WTC11 (cell line): ENCODE results near the gene AFF3. TPM values are rescaled to one million over a fixed set of nuclear protein-coding genes. Genes with fewer than 3 reads are reported as not detected.

ENCODE experiments used
- ATAC-seq: fragments of 200-7000 bp; cut with Tn5 transposase; 2 replicates; pipeline ENCODE4 v1.10.0; 2021; ENCODE audit warnings: mild to moderate bottlenecking, moderate library complexity
- CTCF ChIA-PET: fragments of 300-600 bp; sonication (Branson Sonifier 250); formaldehyde crosslinking; loops from one replicate; lab custom pipeline; 2021; ENCODE audit warnings: antibody characterized with exemption; lab: Charles Lee
- POLR2A ChIA-PET: fragments of 350-600 bp; sonication (Branson Sonifier 250); formaldehyde crosslinking; loops from one replicate; lab custom pipeline; 2021; ENCODE audit warnings: antibody characterized with exemption; lab: Charles Lee
- DNase-seq: peaks from one replicate; pipeline ENCODE4 v3.0.0; 2021; ENCODE audit warnings: low spot score
- H3K27ac Mint-ChIP-seq: 2 replicates; pipeline ENCODE4 v1.8.0; 2021; ENCODE audit warnings: mixed read lengths
- H3K27me3 Mint-ChIP-seq: 2 replicates; pipeline ENCODE4 v1.8.0; 2021; ENCODE audit warnings: low read depth, mild to moderate bottlenecking, moderate library complexity, mixed read lengths
- H3K36me3 Mint-ChIP-seq: 2 replicates; pipeline ENCODE4 v1.8.0; 2021; ENCODE audit warnings: mixed read lengths
- H3K4me1 Mint-ChIP-seq: 2 replicates; pipeline ENCODE4 v1.8.0; 2022; ENCODE audit warnings: mixed read lengths
- H3K4me3 Mint-ChIP-seq: 2 replicates; pipeline ENCODE4 v1.8.0; 2021; ENCODE audit warnings: mild to moderate bottlenecking, moderate library complexity, mixed read lengths
- H3K9me3 Mint-ChIP-seq: 2 replicates; pipeline ENCODE4 v1.8.0; 2021; ENCODE audit warnings: mixed read lengths
- ATF6 ChIP-seq: sonication (generic); formaldehyde crosslinking; IDR thresholded peaks from 2 replicates; pipeline ENCODE4 v1.8.1; 2023; ENCODE audit warnings: mild to moderate bottlenecking, missing genetic modification reagents
- CDX4 ChIP-seq: fragments of 250-450 bp; sonication (Bioruptor Pico); IDR thresholded peaks from 2 replicates; pipeline ENCODE4 v1.9.0; 2021; ENCODE audit warnings: moderate library complexity, mild to moderate bottlenecking, inconsistent platforms, borderline replicate concordance
- CREM ChIP-seq: sonication (generic); formaldehyde crosslinking; IDR thresholded peaks from 2 replicates; pipeline ENCODE4 v1.8.1; 2022; ENCODE audit warnings: mild to moderate bottlenecking, missing genetic modification reagents, moderate library complexity
- E2F5 ChIP-seq: sonication (generic); formaldehyde crosslinking; IDR thresholded peaks from 2 replicates; pipeline ENCODE4 v1.8.1; 2022; ENCODE audit warnings: mild to moderate bottlenecking, moderate library complexity, missing genetic modification reagents
- ESRRA ChIP-seq: sonication (generic); formaldehyde crosslinking; IDR thresholded peaks from 2 replicates; pipeline ENCODE4 v1.8.1; 2022; ENCODE audit warnings: mild to moderate bottlenecking, missing genetic modification reagents, borderline replicate concordance
- FOXK1 ChIP-seq: sonication (generic); formaldehyde crosslinking; IDR thresholded peaks from 2 replicates; pipeline ENCODE4 v1.8.0; 2022; ENCODE audit warnings: mild to moderate bottlenecking, moderate library complexity, missing genetic modification reagents
- FOXP4 ChIP-seq: sonication (generic); formaldehyde crosslinking; IDR thresholded peaks from 2 replicates; pipeline ENCODE4 v1.8.0; 2022; ENCODE audit warnings: mild to moderate bottlenecking, missing genetic modification reagents
- GTF2I ChIP-seq: fragments of 250-450 bp; sonication (Bioruptor Pico); conservative IDR thresholded peaks from 2 replicates; pipeline ENCODE4 v1.4.0; 2021; ENCODE audit warnings: mild to moderate bottlenecking
- MYBL2 ChIP-seq: sonication (generic); formaldehyde crosslinking; IDR thresholded peaks from 2 replicates; pipeline ENCODE4 v1.8.1; 2023; ENCODE audit warnings: mild to moderate bottlenecking, moderate library complexity, missing genetic modification reagents
- RELA ChIP-seq: sonication (generic); formaldehyde crosslinking; IDR thresholded peaks from 2 replicates; pipeline ENCODE4 v1.8.1; 2022; ENCODE audit warnings: missing genetic modification reagents, mild to moderate bottlenecking, borderline replicate concordance
- SMAD3 ChIP-seq: sonication (generic); formaldehyde crosslinking; IDR thresholded peaks from 2 replicates; pipeline ENCODE4 v1.8.0; 2022; ENCODE audit warnings: missing genetic modification reagents, mild to moderate bottlenecking, borderline replicate concordance
- TEAD1 ChIP-seq: sonication (generic); formaldehyde crosslinking; IDR thresholded peaks from 2 replicates; pipeline ENCODE4 v1.8.0; 2022; ENCODE audit warnings: mild to moderate bottlenecking, missing genetic modification reagents
- USF2 ChIP-seq: sonication (generic); formaldehyde crosslinking; IDR thresholded peaks from 2 replicates; pipeline ENCODE4 v1.8.1; 2023; ENCODE audit warnings: mild to moderate bottlenecking, missing genetic modification reagents, moderate library complexity
- ZNF232 ChIP-seq: sonication (generic); formaldehyde crosslinking; IDR thresholded peaks from 2 replicates; pipeline ENCODE4 v1.8.0; 2022; ENCODE audit warnings: mild to moderate bottlenecking, missing genetic modification reagents
- ZNF281 ChIP-seq: sonication (generic); formaldehyde crosslinking; IDR thresholded peaks from 2 replicates; pipeline ENCODE4 v1.8.0; 2023; ENCODE audit warnings: mild to moderate bottlenecking, missing genetic modification reagents
- ZNF416 ChIP-seq: fragments of 250-450 bp; sonication (Bioruptor Pico); IDR thresholded peaks from 2 replicates; pipeline ENCODE4 v1.9.0; 2021; ENCODE audit warnings: mild to moderate bottlenecking, inconsistent platforms
- ZNF671 ChIP-seq: fragments of 250-450 bp; sonication (Bioruptor Pico); IDR thresholded peaks from 2 replicates; pipeline ENCODE4 v1.8.0; 2021; ENCODE audit warnings: mild to moderate bottlenecking
- total RNA-seq: library from RNA; stranded (reverse); gene quantifications from 3 replicates; pipeline ENCODE4 v1.2.3, GENCODE V29; 2021

AFF3 gene
- total RNA-seq, 1 experiment from 2014 or later, result 1.2 TPM

- POLR2A ChIA-PET, result no interaction called here
- no peak for TF ChIP-seq USF2 (CRISPR knock-in tag)
- no peak for TF ChIP-seq ZNF281
- TF ChIP-seq ZNF416, result no peak
- TF ChIP-seq ESRRA (CRISPR knock-in tag), result no peak
- TF ChIP-seq TEAD1 (CRISPR knock-in tag), result no peak
- no peak for TF ChIP-seq MYBL2
- no peak for TF ChIP-seq FOXK1
- TF ChIP-seq CDX4 (CRISPR knock-in tag), result no peak
- TF ChIP-seq FOXP4 (CRISPR knock-in tag), result no peak
- no peak for TF ChIP-seq RELA (CRISPR knock-in tag)
- no peak for TF ChIP-seq ZNF671 (CRISPR knock-in tag)
- TF ChIP-seq GTF2I (CRISPR knock-in tag), result no peak
- TF ChIP-seq CREM (CRISPR knock-in tag), result no peak
- no peak for TF ChIP-seq SMAD3
- no peak for TF ChIP-seq ZNF232 (CRISPR knock-in tag)
- TF ChIP-seq E2F5, result no peak
- TF ChIP-seq ATF6 (CRISPR knock-in tag), result no peak
- Mint-ChIP-seq H3K36me3 (no peaks in the 10 kb centered on the region), H3K4me1 (no peaks in the 10 kb centered on the region), H3K4me3 (no peak overlapping the region), H3K27me3 (no peaks in the 10 kb centered on the region), H3K27ac (no peak overlapping the region), H3K9me3 (no peaks in the 10 kb centered on the region)
- CTCF ChIA-PET, result no interaction called here
- no peak for DNase-seq
- no peak for ATAC-seq
Observed at GRCh38 chr2:100019499-100019898, 122.9 kb downstream of the AFF3 start.
